Lower leg skin (tissue), 3 donors: ENCODE results near the gene JDP2.

Experiments used
- POLR2A ChIP-seq, 2 donors: fragments of 450-650 bp; IDR thresholded peaks; one replicate each; pipeline ENCODE4 v1.6.1; 2016 to 2017; ENCODE audit warnings: antibody characterized with exemption in 2 of 2, mild to moderate bottlenecking in 1 of 2, moderate library complexity in 1 of 2
- TF ChIP-seq, protein P1 (sequence below), 3 donors: fragments of 450-650 bp; IDR thresholded peaks; one replicate each; pipeline ENCODE4 v1.5.1; 2016; ENCODE audit warnings: antibody characterized with exemption in 3 of 3, mild to moderate bottlenecking in 3 of 3, moderate library complexity in 2 of 3

- TF ChIP-seq, protein P1, sequence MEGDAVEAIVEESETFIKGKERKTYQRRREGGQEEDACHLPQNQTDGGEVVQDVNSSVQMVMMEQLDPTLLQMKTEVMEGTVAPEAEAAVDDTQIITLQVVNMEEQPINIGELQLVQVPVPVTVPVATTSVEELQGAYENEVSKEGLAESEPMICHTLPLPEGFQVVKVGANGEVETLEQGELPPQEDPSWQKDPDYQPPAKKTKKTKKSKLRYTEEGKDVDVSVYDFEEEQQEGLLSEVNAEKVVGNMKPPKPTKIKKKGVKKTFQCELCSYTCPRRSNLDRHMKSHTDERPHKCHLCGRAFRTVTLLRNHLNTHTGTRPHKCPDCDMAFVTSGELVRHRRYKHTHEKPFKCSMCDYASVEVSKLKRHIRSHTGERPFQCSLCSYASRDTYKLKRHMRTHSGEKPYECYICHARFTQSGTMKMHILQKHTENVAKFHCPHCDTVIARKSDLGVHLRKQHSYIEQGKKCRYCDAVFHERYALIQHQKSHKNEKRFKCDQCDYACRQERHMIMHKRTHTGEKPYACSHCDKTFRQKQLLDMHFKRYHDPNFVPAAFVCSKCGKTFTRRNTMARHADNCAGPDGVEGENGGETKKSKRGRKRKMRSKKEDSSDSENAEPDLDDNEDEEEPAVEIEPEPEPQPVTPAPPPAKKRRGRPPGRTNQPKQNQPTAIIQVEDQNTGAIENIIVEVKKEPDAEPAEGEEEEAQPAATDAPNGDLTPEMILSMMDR (IDR thresholded peaks at IDR 0.05) = no peak
- no peak for TF ChIP-seq POLR2A (IDR thresholded peaks at IDR 0.05)
Observed at GRCh38 chr14:75433631-75434071, 5.8 kb downstream of the JDP2 start.
